GM18861 (cell line): ENCODE measurements around the gene SLC38A4.

ENCODE experiments used
- ATAC-seq: cut with Tn5 transposase; IDR thresholded peaks from one replicate; pipeline ENCODE4 v1.9.1; 2021; ENCODE audit not compliant: unreplicated experiment

Gene SLC38A4

DNA sequence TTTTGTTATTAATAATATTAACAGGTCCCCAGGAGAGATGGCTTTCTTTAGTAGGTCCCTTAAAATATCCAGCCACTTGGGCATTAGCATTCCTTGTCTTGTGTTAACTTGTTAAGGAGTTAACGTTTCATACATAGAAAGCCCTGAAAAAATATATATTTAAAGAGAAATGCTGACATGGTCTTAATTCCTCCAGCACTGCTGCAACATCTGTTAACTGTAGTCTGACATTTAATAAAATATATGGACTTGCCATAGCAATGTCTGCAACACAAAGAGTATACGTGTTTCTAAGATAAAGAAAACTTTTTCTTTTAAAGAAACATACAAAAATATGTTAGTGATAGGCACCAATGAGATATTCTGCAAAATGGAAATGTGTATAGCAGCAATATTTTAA is 10.0 kb downstream of the SLC38A4 start:
- ATAC-seq = no peak

DNA sequence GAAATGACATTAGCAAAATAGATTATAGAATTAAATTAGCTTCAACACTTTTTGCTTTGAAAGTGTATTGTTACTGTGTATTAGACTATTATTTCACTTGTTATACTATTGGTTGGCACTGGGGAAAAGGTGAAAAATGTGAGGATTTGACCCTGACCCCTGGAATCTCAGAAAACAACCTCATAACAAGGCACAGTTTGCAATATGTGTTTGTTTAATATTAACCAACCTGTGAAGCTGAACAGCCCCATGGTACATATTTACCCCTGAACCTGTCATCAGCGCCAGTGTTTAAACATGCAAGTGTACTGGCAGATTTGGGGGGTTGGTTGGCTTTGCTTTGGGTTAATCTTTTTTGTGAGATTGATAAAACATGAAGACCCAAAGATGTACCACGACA is 11.7 kb downstream of the SLC38A4 start:
- ATAC-seq = no peak

GRCh38 chr12:46811185-46811584 is 14.6 kb downstream of the SLC38A4 start:
- ATAC-seq = no peak

DNA sequence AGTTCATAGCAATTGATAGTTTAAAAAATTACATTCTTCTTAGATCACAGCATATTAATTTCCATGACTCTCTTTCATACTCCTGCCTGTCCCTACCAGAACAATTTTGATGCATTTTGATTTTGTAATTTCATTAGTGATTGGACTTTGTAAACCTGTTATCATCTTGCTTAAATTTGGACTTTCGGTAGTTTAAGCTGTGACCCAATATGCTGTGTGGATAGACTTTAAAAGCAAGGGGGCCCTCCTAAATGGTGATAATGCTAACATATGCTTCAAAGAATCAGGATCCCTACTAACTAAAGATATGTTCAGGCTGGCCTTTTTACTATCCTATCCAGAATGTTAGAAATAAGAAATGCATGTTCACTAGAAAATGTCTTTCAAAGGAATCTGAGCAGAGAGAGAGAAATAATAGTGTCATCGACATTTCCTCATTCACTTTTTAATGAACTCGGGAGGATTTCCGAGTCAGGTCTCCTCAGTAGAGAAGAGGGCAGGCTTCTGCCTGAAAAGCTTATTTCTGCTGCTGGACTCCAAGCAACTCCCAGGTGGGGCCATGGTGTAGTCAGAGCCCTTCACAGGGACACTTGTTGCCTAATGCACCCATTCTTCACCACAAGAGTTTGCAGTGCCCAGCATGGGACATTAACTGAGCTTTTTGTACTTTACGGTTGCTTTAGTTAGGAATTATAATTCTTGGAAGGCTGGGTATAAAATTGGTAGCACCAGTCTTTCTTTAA is 16.7 kb downstream of the SLC38A4 start:
- no peak for ATAC-seq

DNA sequence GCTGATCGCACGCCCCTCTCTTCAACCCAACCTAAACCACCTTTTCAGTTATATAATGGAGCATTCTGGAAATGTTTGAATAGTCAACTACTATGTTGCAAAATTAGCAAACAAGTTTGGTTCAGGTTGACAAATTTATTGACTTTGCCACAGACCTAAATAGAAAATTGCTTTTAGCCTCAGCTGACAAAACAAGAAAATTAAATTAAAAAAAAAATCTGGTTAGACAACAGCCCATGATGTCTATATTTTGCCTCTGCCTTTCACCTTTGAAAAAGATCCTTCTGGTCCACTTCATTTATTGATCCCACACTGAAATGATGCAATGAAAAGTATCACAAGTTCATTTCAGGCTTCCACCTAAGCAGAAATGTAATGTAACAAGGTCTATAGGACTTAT is 17.5 kb downstream of the SLC38A4 start:
- ATAC-seq = no peak

DNA sequence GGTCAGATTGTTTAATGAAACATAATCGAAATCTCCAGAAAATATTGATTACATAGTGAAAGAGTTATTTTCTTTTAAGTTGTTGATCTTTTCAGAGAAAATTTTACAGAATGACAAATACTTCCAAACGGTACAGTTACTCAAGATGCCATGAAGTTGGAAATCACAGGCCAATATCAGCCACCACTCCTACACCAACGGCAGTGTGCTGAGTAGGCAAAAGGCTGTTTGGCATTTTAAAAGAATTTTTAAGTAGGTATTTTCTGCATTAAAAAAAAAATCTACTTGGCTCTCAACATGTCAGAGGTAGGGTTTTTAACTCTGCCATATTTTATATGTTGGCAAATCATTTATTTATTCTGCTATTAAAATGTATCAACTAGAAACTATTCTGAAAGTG is 21.7 kb downstream of the SLC38A4 start:
- no peak for ATAC-seq

GRCh38 chr12:46803517-46803916 is 22.3 kb downstream of the SLC38A4 start:
- ATAC-seq = no peak

GRCh38 chr12:46801293-46801692 is 24.5 kb downstream of the SLC38A4 start:
- no peak for ATAC-seq

DNA sequence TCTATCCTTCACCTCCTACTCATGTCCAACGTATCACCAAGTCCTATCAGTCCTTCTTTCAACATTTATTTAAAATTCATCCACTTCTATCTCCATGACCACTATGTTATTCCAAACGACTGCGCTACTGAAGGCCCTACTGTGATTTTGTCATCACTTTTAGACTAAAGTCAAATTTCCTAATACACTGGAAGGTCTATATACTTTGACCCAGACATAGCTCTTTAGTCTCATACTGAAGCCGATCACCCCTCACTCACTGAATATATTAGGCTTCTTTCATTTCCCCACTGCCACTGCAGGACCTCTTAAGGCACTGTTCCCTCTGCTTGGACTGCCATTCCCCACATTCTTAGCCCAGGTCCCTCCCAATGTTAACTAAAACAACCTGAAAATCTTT is 25.6 kb downstream of the SLC38A4 start:
- no peak for ATAC-seq

GRCh38 chr12:46798648-46799047 is 27.1 kb downstream of the SLC38A4 start:
- no peak for ATAC-seq

DNA sequence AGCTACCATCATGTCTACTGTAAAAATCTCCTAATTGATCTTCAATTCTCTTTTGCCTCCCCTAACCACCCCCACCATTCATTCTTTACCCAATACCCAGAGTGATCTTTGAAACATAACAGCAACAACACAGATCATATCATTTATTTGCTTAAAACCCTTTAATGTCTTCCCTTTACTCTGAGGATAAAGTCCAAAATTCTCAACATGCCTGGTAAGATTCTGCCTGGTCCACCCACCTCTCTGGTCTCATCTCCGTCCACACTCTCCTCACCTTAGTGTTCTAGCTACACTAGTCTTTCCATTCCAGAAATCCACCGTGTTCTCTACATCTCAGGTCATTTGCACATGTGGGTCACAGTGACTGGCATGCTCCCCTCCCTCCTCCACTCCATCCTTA is 27.7 kb downstream of the SLC38A4 start:
- no peak for ATAC-seq

DNA sequence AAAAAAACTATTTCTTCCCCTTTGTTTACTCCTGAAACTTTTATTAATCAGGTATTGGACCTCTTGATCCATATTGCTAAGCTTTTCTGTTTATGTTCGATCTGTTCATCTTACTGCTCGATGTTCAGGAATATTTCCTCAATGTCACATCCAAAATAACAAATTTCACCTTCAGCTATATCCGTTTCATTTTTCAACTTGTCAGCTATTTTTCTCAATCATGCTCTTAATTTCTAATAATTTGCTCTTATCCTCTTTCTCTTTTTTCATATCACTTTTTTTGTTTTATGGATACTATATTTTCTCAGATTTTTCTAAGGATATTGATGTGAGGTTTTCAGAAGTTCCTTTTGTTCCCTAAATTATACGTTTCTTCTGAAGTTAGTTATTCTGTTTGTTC is 29.8 kb downstream of the SLC38A4 start:
- no peak for ATAC-seq

DNA sequence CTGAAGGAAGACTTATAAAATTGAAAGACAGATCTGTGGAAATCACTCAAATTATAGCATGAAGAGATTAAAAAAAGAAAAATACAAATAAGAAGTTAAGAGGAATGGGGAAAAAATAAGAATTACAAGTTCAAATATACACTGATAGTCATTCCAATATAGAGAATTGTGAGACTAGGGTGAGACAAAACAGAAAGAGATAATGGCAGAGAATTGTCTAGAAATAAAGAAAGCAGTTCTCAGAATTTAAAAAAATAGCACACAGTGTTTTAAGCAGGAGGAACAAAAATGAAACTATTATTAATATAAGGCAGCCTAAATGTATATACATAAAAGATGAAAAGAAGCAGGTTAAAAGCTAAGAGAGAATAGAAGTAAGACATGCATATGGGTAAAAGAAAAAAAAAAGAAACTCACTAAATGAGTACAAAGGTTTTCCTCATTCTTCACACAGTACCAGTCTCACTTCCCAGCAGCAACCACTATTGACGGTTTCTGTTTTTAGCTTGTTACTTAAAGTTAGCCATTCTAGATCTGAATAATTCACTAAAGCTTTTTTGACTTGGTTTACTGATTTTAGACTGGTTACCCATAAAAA is 31.1 kb downstream of the SLC38A4 start:
- ATAC-seq = no peak

DNA sequence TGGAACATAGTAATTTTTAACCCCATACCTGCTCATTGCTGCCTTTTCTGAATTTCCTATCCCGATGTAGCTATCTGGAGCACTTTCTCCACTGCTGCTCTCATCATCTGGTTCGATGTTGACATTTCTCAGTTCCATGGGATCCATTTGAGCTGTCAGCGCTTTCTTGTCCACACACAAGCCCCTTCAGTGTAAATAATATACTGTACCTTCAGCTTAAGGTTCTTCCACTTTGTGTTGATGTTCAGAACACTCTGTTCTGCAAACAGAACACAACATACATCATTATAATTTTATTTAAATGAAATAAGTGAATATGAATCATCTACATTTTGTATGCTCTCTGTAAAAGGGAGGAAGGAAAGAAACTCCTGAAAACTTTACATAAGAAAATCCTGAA is 32.9 kb downstream of the SLC38A4 start:
- no peak for ATAC-seq

GRCh38 chr12:46790066-46790465 is 35.7 kb downstream of the SLC38A4 start:
- no peak for ATAC-seq

DNA sequence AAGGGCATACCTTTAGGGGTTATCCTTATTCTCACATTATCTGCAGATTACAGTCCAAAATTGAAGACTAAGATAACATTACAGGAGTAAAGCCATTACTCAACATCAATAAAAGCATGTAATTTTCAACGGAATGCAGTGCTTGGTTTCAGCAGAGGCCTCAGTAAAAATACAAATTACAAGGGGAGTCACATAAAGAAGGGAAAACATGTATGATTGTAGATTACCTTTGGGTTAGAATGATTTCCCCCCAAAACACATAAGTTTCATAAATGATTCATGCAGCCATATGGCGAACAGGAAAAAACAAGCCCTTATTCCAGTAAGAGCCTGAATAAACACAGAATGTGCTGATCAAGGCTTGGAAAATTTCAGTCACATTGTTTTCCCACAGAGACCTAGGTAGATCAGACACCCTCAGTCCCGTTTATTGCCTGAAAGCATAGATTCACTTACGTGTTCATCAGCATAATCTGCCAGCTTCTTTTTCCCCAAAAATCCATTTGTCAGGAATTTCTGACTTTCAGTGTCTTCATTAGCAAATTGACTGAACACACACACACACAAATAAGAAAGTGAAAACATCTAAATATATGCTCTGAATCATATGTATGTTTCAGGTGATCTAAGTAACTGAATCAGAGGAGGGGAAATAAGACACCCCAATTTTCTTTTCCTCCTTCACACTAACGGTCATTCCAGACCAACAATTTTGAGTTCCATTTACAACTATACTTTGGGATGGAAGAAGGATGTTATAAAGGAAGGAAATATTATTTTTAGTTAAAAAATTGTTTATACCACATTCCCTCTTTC is 37.5 kb downstream of the SLC38A4 start:
- no peak for ATAC-seq

- ATAC-seq = no peak
Observed at GRCh38 chr12:46787496-46788055, 38.2 kb downstream of the SLC38A4 start.

DNA sequence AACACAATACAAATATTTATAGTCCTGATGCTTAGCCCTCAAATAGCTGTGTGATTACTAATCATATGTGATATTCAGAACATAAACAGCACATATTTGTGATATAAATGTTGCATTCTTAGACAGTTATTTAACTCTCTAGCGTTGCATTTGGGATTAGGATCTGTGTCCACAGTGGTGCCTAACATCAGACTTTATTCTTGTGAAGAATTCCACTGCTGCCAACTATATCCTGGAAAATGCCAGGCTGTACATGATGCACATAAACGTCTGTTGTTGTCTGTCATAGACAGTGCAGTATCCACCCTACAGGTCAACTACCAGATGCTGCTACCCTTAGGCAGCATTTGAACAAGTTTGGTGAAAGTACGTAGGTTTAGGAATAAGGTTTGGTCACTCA is 39.0 kb downstream of the SLC38A4 start:
- ATAC-seq = no peak

GRCh38 chr12:46785382-46785781 is 40.4 kb downstream of the SLC38A4 start:
- no peak for ATAC-seq

- no peak for ATAC-seq
Observed at GRCh38 chr12:46783871-46784270, 41.9 kb downstream of the SLC38A4 start.

DNA sequence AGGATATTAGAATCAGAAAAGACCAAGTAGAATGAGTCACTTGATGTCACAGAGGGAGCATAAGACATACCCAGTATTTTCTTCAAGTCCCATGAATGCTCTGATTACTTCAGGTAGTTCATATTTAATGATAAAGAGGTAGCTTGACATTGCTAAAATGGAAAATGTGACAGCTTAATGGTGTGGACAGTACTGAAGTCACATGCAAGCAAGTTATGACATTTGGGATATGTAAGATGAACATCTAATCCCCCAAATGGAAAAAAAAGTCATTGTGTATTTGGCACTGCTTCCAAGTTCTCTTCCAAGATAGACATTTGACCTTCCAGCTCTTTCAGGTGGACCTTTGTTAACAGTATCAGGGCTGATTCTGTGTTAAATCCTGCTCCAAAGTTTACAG is 45.9 kb downstream of the SLC38A4 start:
- no peak for ATAC-seq

DNA sequence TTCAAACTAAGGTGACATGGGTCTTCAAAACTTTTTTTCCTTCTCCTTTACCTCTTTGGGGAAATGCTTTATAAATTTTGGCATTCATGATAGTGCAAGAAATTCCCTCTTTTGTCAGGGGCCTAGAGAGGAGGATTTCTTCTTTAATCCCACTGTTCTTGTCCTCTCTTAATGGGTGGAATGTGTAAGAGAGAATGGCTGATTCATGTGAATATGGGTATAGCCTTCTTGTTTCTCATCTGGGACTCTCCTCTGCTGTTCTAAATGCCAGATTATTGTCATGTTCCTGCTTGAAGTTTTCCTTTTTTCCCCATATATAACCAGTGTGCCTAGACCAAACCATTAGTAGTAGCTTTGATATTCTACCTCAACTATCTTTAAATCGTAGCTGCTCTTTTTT is 46.7 kb downstream of the SLC38A4 start:
- ATAC-seq = no peak
